Astrocyte of the spinal cord (primary cell): ENCODE results near the gene P2RY14.

Source experiments
- DNase-seq: peaks from one replicate; pipeline ENCODE4 v3.0.0; 2011; ENCODE audit warnings: low read depth, low spot score
- H3K4me3 ChIP-seq: 2 replicates; pipeline ENCODE4 v1.5.1; 2011; ENCODE audit warnings: low read depth, mild to moderate bottlenecking, low read length, moderate library complexity
- in situ Hi-C: cut with HindIII; loops from 2 replicates; pipeline ENCODE4 v1.10.0; 2017; ENCODE audit warnings: low sequenced_read_pairs
- TF ChIP-seq, protein P1 (sequence below): IDR thresholded peaks from 2 replicates; pipeline ENCODE4 v1.5.1; 2012; ENCODE audit warnings: low read depth, mild to moderate bottlenecking, low read length, inconsistent platforms

Gene P2RY14

GRCh38 chr3:151305775-151306151 is 27.4 kb upstream of the P2RY14 start:
- no peak for DNase-seq
- TF ChIP-seq, protein P1, sequence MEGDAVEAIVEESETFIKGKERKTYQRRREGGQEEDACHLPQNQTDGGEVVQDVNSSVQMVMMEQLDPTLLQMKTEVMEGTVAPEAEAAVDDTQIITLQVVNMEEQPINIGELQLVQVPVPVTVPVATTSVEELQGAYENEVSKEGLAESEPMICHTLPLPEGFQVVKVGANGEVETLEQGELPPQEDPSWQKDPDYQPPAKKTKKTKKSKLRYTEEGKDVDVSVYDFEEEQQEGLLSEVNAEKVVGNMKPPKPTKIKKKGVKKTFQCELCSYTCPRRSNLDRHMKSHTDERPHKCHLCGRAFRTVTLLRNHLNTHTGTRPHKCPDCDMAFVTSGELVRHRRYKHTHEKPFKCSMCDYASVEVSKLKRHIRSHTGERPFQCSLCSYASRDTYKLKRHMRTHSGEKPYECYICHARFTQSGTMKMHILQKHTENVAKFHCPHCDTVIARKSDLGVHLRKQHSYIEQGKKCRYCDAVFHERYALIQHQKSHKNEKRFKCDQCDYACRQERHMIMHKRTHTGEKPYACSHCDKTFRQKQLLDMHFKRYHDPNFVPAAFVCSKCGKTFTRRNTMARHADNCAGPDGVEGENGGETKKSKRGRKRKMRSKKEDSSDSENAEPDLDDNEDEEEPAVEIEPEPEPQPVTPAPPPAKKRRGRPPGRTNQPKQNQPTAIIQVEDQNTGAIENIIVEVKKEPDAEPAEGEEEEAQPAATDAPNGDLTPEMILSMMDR: no peak
- in situ Hi-C loops: no loop called here
- no peak overlapping the region for H3K4me3 ChIP-seq

- H3K4me3 ChIP-seq: peak overlapping the region; percentile 8
- DNase-seq: peak; percentile 98
- TF ChIP-seq, protein P1: no peak
- in situ Hi-C loops: no loop called here
These were observed 26.9 kb upstream of the P2RY14 start for GRCh38 chr3:151305060-151305774.

DNA sequence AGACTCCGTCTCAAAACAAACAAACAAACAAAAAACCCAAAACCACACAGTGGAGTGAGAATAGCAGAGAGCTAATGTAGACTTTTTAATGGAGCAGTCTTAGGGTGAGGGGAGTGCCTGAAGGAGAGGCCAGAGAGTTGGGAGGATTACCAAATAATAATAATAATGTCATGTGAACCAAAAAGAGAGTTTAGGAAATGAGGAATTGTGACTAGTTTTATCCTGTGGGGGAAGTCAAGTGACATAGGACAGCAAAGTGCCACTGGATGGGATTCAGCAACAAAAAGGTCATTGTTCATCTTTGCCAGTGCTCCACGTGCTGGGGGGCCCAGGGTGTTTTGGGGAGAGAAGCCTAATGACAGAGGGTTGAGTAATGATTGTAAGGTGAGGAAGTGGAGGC is 25.4 kb upstream of the P2RY14 start:
- H3K4me3 ChIP-seq: no peak overlapping the region
- TF ChIP-seq, protein P1: no peak
- in situ Hi-C loops: no loop called here
- no peak for DNase-seq

GRCh38 chr3:151301787-151302186 is 23.4 kb upstream of the P2RY14 start:
- no peak overlapping the region for H3K4me3 ChIP-seq
- TF ChIP-seq, protein P1: no peak
- in situ Hi-C loops: no loop called here
- DNase-seq: peak; percentile 81

- no peak overlapping the region for H3K4me3 ChIP-seq
- in situ Hi-C loops: no loop called here
- DNase-seq: no peak
- TF ChIP-seq, protein P1: no peak
These were observed 22.2 kb upstream of the P2RY14 start for GRCh38 chr3:151300539-151300938.

DNA sequence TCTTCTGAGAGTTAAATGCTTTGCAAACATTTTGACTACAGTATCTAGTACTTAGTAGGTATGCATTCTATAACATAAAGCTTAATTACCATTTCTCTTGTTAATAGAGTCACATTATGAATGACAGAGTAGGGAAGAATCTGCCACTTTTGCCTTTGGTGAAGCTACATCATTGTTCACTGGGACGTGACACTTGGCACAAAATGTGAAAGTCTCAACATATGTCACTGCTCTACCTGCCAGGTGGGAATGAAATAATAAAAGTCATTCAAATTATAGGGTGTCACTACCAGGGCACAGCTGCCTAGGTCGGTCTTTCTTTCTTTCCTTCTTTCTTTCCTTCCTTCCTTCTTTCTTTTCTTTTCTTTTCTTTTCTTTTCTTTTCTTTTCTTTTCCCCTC is 20.7 kb upstream of the P2RY14 start:
- DNase-seq: no peak
- TF ChIP-seq, protein P1: no peak
- no peak overlapping the region for H3K4me3 ChIP-seq
- in situ Hi-C loops: no loop called here
